ENCODE data around the gene PRKCE. TPM values are rescaled to one million over a fixed set of nuclear protein-coding genes. Genes with fewer than 3 reads are reported as not detected.

Gene PRKCE
- total and polyA plus RNA-seq, 2 donors (not counting 1 experiment from before 2014, with no cell fraction given): 23.6 to 271 TPM

DNA sequence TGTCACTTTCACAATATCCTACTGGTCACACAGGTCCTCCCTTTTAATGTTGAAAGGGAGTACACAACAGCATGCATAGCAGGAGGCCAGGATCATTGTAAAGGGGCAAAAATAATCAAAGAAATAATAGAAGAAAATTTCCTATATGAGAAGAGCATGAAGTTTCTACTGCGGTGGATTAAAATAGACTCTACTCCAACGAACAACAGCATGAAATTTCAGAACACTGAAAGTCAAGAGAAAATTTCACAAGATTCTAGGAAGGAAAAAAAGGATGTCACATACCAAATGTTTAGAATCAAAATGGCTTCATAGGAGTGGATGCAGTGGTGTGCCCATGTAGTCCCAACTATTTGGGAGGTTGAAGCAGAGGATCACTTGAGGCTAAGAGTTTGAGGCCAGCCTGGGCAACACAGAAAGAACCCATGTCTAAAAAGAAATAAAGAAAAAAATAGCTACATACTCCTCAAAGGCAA is 573.7 kb downstream of the PRKCE start:
- intact Hi-C loops (cut with micrococcal nuclease): no loop called here
- DNase-seq (no peak), ATAC-seq (ENCODE audit: low read depth) (no peak)
- no peak overlapping the region for H3K27ac ChIP-seq (ENCODE audit: low read length in 2 of 2)
- no peaks in the 10 kb centered on the region for H4K20me1 ChIP-seq (ENCODE audit: control insufficient read depth, insufficient read depth, low read length, poor library complexity, severe bottlenecking)
- peaks cover 0 to 2% (median 2%) of the 10 kb centered on the region in 3 donors for H3K9me3 ChIP-seq (ENCODE audit: control extremely low read depth in 1 of 3, control insufficient read depth in 2 of 3, insufficient read depth in 1 of 3, low read length in 2 of 3)
- H2AFZ ChIP-seq (ENCODE audit: insufficient read depth, low read depth, low read length, poor library complexity, severe bottlenecking): no peak overlapping the region
- H3K27me3 ChIP-seq (replicated peaks in 1 of 4; ENCODE audit: control extremely low read depth in 1 of 4, control insufficient read depth in 3 of 4, insufficient read depth in 4 of 4, low read length in 3 of 4): peaks cover 0 to 7% (median 2%) of the 10 kb centered on the region in 4 experiments
- CTCF ChIA-PET: no interaction called here
- no CpG with 5 or more reads among the region's 2 CpGs for WGBS (ENCODE audit: insufficient coverage)
- H3K4me2 ChIP-seq (replicated peaks; ENCODE audit: low read depth, low read length, poor library complexity, severe bottlenecking): no peak overlapping the region
- H3K9ac ChIP-seq (ENCODE audit: low read length): no peak overlapping the region
- Mint-ChIP-seq H3K4me1 (peaks cover 6% of the 10 kb centered on the region), H3K4me3 (no peak overlapping the region), H3K27ac (no peak overlapping the region), H3K9me3 (ENCODE audit: insufficient read depth) (no peaks in the 10 kb centered on the region), H3K27me3 (peaks cover 39% of the 10 kb centered on the region)
- no peak for TF ChIP-seq EZH2 (IDR thresholded peaks at IDR 0.05; ENCODE audit: borderline replicate concordance, insufficient read depth, low read depth, low read length, poor library complexity, severe bottlenecking)
- TF ChIP-seq, protein P1, sequence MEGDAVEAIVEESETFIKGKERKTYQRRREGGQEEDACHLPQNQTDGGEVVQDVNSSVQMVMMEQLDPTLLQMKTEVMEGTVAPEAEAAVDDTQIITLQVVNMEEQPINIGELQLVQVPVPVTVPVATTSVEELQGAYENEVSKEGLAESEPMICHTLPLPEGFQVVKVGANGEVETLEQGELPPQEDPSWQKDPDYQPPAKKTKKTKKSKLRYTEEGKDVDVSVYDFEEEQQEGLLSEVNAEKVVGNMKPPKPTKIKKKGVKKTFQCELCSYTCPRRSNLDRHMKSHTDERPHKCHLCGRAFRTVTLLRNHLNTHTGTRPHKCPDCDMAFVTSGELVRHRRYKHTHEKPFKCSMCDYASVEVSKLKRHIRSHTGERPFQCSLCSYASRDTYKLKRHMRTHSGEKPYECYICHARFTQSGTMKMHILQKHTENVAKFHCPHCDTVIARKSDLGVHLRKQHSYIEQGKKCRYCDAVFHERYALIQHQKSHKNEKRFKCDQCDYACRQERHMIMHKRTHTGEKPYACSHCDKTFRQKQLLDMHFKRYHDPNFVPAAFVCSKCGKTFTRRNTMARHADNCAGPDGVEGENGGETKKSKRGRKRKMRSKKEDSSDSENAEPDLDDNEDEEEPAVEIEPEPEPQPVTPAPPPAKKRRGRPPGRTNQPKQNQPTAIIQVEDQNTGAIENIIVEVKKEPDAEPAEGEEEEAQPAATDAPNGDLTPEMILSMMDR (IDR thresholded peaks at IDR 0.05): no peak
- H3K4me3 ChIP-seq (ENCODE audit: control extremely low read depth in 1 of 5, extremely low read depth in 1 of 5, insufficient read depth in 1 of 5, low read depth in 2 of 5, low read length in 4 of 5): no peak overlapping the region
- POLR2A ChIA-PET: no interaction called here
- no peaks in the 10 kb centered on the region for H3K79me2 ChIP-seq (ENCODE audit: control insufficient read depth, insufficient read depth, low read length)
- H3K4me1 ChIP-seq (ENCODE audit: control insufficient read depth in 2 of 2, insufficient read depth in 2 of 2, low read length in 2 of 2): no peaks in the 10 kb centered on the region
- no peaks in the 10 kb centered on the region for H3K36me3 ChIP-seq (replicated peaks in 1 of 2; ENCODE audit: control extremely low read depth in 1 of 2, control insufficient read depth in 1 of 2, extremely low read depth in 1 of 2, insufficient read depth in 2 of 2, low read length in 1 of 2)

DNA sequence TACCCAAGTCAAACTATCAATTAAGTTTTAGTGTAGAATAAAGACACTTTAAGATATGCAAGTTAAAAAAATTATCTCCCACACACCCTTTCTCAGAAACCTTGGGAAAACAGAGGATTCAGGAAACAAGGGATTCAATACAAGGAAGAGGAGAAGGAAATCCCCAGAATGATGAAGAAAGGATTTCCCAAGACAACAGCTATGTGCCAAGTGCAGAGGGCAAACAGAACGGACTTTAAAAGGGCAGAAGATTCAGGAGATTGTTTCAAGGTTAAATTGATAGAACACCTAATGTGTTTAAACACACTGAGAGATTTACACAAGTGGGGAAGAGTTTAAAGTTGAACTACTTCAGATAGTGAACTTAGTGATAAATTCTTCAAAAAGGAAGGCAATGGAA is 574.3 kb downstream of the PRKCE start:
- ChIA-PET POLR2A (no interaction called here), CTCF (no interaction called here)
- Histone ChIP-seq H3K27ac (ENCODE audit: low read length in 2 of 2) (no peak overlapping the region), H4K20me1 (ENCODE audit: control insufficient read depth, insufficient read depth, low read length, poor library complexity, severe bottlenecking) (no peaks in the 10 kb centered on the region), H3K4me2 (replicated peaks; ENCODE audit: low read depth, low read length, poor library complexity, severe bottlenecking) (no peak overlapping the region), H3K27me3 (replicated peaks in 1 of 4; ENCODE audit: control extremely low read depth in 1 of 4, control insufficient read depth in 3 of 4, insufficient read depth in 4 of 4, low read length in 3 of 4) (peaks cover 0 to 7% (median 2%) of the 10 kb centered on the region in 4 experiments), H3K4me1 (ENCODE audit: control insufficient read depth in 2 of 2, insufficient read depth in 2 of 2, low read length in 2 of 2) (no peaks in the 10 kb centered on the region), H3K79me2 (ENCODE audit: control insufficient read depth, insufficient read depth, low read length) (no peaks in the 10 kb centered on the region), H3K9ac (ENCODE audit: low read length) (no peak overlapping the region), H3K36me3 (replicated peaks in 1 of 2; ENCODE audit: control extremely low read depth in 1 of 2, control insufficient read depth in 1 of 2, extremely low read depth in 1 of 2, insufficient read depth in 2 of 2, low read length in 1 of 2) (no peaks in the 10 kb centered on the region), H2AFZ (ENCODE audit: insufficient read depth, low read depth, low read length, poor library complexity, severe bottlenecking) (no peak overlapping the region), H3K4me3 (ENCODE audit: control extremely low read depth in 1 of 5, extremely low read depth in 1 of 5, insufficient read depth in 1 of 5, low read depth in 2 of 5, low read length in 4 of 5) (no peak overlapping the region), H3K9me3 (ENCODE audit: control extremely low read depth in 1 of 3, control insufficient read depth in 2 of 3, insufficient read depth in 1 of 3, low read length in 2 of 3) (peaks cover 0 to 2% (median 2%) of the 10 kb centered on the region in 3 donors)
- WGBS (ENCODE audit: insufficient coverage): 67% methylated on average over 1 of the region's 1 CpG
- Mint-ChIP-seq H3K27ac (no peak overlapping the region), H3K4me1 (peaks cover 6% of the 10 kb centered on the region), H3K27me3 (peaks cover 35% of the 10 kb centered on the region), H3K9me3 (ENCODE audit: insufficient read depth) (no peaks in the 10 kb centered on the region), H3K4me3 (no peak overlapping the region)
- no peak for TF ChIP-seq EZH2 (IDR thresholded peaks at IDR 0.05; ENCODE audit: borderline replicate concordance, insufficient read depth, low read depth, low read length, poor library complexity, severe bottlenecking)
- TF ChIP-seq, protein P1 (IDR thresholded peaks at IDR 0.05): no peak
- ATAC-seq (ENCODE audit: low read depth) (no peak), DNase-seq (no peak)
- intact Hi-C loops (cut with micrococcal nuclease): no loop called here
